Left colon (tissue), 2 donors: Measurements from ENCODE around the gene TRAK2. TPM values are rescaled to one million over a fixed set of nuclear protein-coding genes. Genes with fewer than 3 reads are reported as not detected.

Experiments
- ATAC-seq: fragments of 200-7000 bp; cut with Tn5 transposase; one replicate; pipeline ENCODE4 v1.9.1; 2020; ENCODE audit warnings: mild to moderate bottlenecking, moderate library complexity
- DNase-seq, 2 donors: peaks; one replicate each; pipeline ENCODE4 v3.0.0-alpha.2; 2020
- intact Hi-C, 2 donors: fragments of 100-400 bp; cut with DNase I in 1 of 2; cut with micrococcal nuclease in 1 of 2; formaldehyde crosslinking; loops; one replicate each; pipeline versions ENCODE4 v1.11.2 to v1.14.0; 2022; cut with DNase I, micrococcal nuclease
- total RNA-seq, 2 donors: library from RNA; stranded (reverse); fragmentation: NEBNext Ultra II Directional; extraction: Animal tissue kit (Norgen Biotek cat#: 25700); gene quantifications; one replicate each; pipeline ENCODE4 v1.2.1, GENCODE V29; 2021
- donor health status: DM: no; HTN: no; CAD: no.
- donor health status: DM: yes; HTN: yes; CAD: no.

The TRAK2 gene
- total RNA-seq, 2 donors from 2014 or later = 55.7 to 73.7 TPM

GRCh38 chr2:201420442-201421113, 30.7 kb downstream of the TRAK2 start:
- intact Hi-C loops = no loop called here
- no peak for ATAC-seq
- no peak for DNase-seq

- no peak for ATAC-seq
- no peak for DNase-seq
- intact Hi-C loops = no loop called here
Measured at GRCh38 chr2:201419986-201420385, 31.3 kb downstream of the TRAK2 start.

GRCh38 chr2:201419057-201419635, 32.1 kb downstream of the TRAK2 start:
- DNase-seq (peak in 1 of 2 donors; percentile 32), ATAC-seq (peak; percentile 85)
- intact Hi-C loops = no loop called here

- intact Hi-C loops = no loop called here
- DNase-seq (no peak), ATAC-seq (no peak)
Measured at GRCh38 chr2:201415149-201415548, 36.1 kb downstream of the TRAK2 start.

GRCh38 chr2:201414099-201415023, 36.9 kb downstream of the TRAK2 start:
- intact Hi-C loops = no loop called here
- DNase-seq = no peak
- no peak for ATAC-seq

GRCh38 chr2:201413552-201413951, 37.7 kb downstream of the TRAK2 start:
- ATAC-seq = no peak

GRCh38 chr2:201413143-201413542, 38.1 kb downstream of the TRAK2 start:
- DNase-seq = no peak
- ATAC-seq = no peak
- intact Hi-C loops = no loop called here

More at GRCh38 chr2:201413552-201413951, 37.7 kb downstream of the TRAK2 start:
- intact Hi-C loops = no loop called here
- no peak for DNase-seq

- ATAC-seq = no peak
- DNase-seq = no peak
- intact Hi-C loops = no loop called here
Measured at GRCh38 chr2:201411421-201411820, 39.8 kb downstream of the TRAK2 start.

GRCh38 chr2:201408931-201409330, 42.3 kb downstream of the TRAK2 start:
- intact Hi-C loops = no loop called here
- DNase-seq = no peak
- no peak for ATAC-seq

GRCh38 chr2:201407265-201407664, 44.0 kb downstream of the TRAK2 start:
- no peak for ATAC-seq
- DNase-seq = no peak
- intact Hi-C loops = no loop called here

GRCh38 chr2:201406077-201406662, 45.1 kb downstream of the TRAK2 start:
- ATAC-seq (peak; percentile 36), DNase-seq (no peak)
- intact Hi-C loops = no loop called here

GRCh38 chr2:201404699-201405280, 46.5 kb downstream of the TRAK2 start:
- ATAC-seq (no peak), DNase-seq (no peak)
- intact Hi-C loops = no loop called here

GRCh38 chr2:201403880-201404279, 47.4 kb downstream of the TRAK2 start:
- intact Hi-C loops = no loop called here
- DNase-seq = no peak
- peak; percentile 44 for ATAC-seq

- intact Hi-C loops = no loop called here
- no peak for ATAC-seq
- no peak for DNase-seq
Measured at GRCh38 chr2:201402651-201403562, 48.4 kb downstream of the TRAK2 start.

GRCh38 chr2:201401815-201402214, 49.4 kb downstream of the TRAK2 start:
- ATAC-seq (no peak), DNase-seq (no peak)
- intact Hi-C loops = no loop called here

- no peak for DNase-seq
- no peak for ATAC-seq
- intact Hi-C loops = no loop called here
Measured at GRCh38 chr2:201396595-201396994, 54.7 kb downstream of the TRAK2 start.

- intact Hi-C loops = no loop called here
- ATAC-seq (peak; percentile 93), DNase-seq (no peak)
Measured at GRCh38 chr2:201383136-201383535, 68.1 kb downstream of the TRAK2 start.
